Measurements from ENCODE around the gene ALDOB.

ALDOB gene

GRCh38 chr9:101463397-101463796, 27.8 kb upstream of the ALDOB start:
- ChIA-PET POLR2A (no interaction called here), CTCF (no interaction called here)
- DNase-seq (ENCODE audit: extremely low spot score): no peak
- TF ChIP-seq CTCF (IDR thresholded peaks at IDR 0.05; ENCODE audit: control extremely low read depth, extremely low read depth, low read depth, missing control alignments): no peak

- CTCF ChIA-PET: interaction anchor here (1.2 to 4.4 kb wide), 3 partner anchors 10 to 68 kb away, joined by 3 to 49 read pairs (median 3); no protein-coding TSS in a partner anchor
- POLR2A ChIA-PET: no interaction called here
- no peak for TF ChIP-seq CTCF (IDR thresholded peaks at IDR 0.05; ENCODE audit: control extremely low read depth, extremely low read depth, low read depth, missing control alignments)
- no peak for DNase-seq (ENCODE audit: extremely low spot score)
Observed at GRCh38 chr9:101462558-101462957, 27.0 kb upstream of the ALDOB start.

GRCh38 chr9:101460965-101461364, 25.4 kb upstream of the ALDOB start:
- DNase-seq (ENCODE audit: extremely low spot score): no peak
- ChIA-PET CTCF (interaction anchor here (1.0 to 4.4 kb wide), 6 partner anchors 10 to 69 kb away, joined by 3 to 49 read pairs (median 4); no protein-coding TSS in a partner anchor), POLR2A (no interaction called here)
- TF ChIP-seq CTCF (IDR thresholded peaks at IDR 0.05; ENCODE audit: control extremely low read depth, extremely low read depth, low read depth, missing control alignments): no peak

- CTCF ChIA-PET: interaction anchor here (0.6 to 4.4 kb wide), 29 partner anchors 9 to 157 kb away, joined by 3 to 49 read pairs (median 4); partner anchors contain the start of genes MRPL50, RNF20 and ZNF189
- POLR2A ChIA-PET: no interaction called here
- peak; percentile 51 for TF ChIP-seq CTCF (IDR thresholded peaks at IDR 0.05; ENCODE audit: control extremely low read depth, extremely low read depth, low read depth, missing control alignments)
- DNase-seq (ENCODE audit: extremely low spot score): peak; percentile 57
Observed at GRCh38 chr9:101458963-101459631, 23.5 kb upstream of the ALDOB start.

GRCh38 chr9:101457003-101457402, 21.4 kb upstream of the ALDOB start:
- CTCF ChIA-PET: interaction anchor here (1.0 to 1.5 kb wide), 6 partner anchors 8 to 76 kb away, joined by 3 to 5 read pairs (median 4); no protein-coding TSS in a partner anchor
- POLR2A ChIA-PET: no interaction called here
- TF ChIP-seq CTCF (IDR thresholded peaks at IDR 0.05; ENCODE audit: control extremely low read depth, extremely low read depth, low read depth, missing control alignments): no peak
- DNase-seq (ENCODE audit: extremely low spot score): no peak

- no peak for DNase-seq (ENCODE audit: extremely low spot score)
- ChIA-PET CTCF (interaction anchor here (1.3 to 1.7 kb wide), 4 partner anchors 9 to 77 kb away, joined by 3 to 9 read pairs (median 4); no protein-coding TSS in a partner anchor), POLR2A (no interaction called here)
- TF ChIP-seq CTCF (IDR thresholded peaks at IDR 0.05; ENCODE audit: control extremely low read depth, extremely low read depth, low read depth, missing control alignments): no peak
Observed at GRCh38 chr9:101455656-101456240, 20.2 kb upstream of the ALDOB start.

All from GM10248 (cell line).